RWPE2 (cell line): ENCODE data around the gene GP1BA.

Source experiments
- ATAC-seq: fragments of 200-7000 bp; cut with Tn5 transposase; 3 replicates; pipeline ENCODE4 v1.9.1; 2021; ENCODE audit warnings: low read depth
- DNase-seq: peaks from one replicate; pipeline ENCODE4 v3.0.0-alpha.2; 2020; ENCODE audit warnings: low spot score
- H3K27ac ChIP-seq: fragments of 450-650 bp; 2 replicates; pipeline ENCODE4 v1.5.1; 2017; ENCODE audit warnings: mild to moderate bottlenecking; ENCODE audit not compliant: poor library complexity, severe bottlenecking
- H3K27me3 ChIP-seq: fragments of 250-450 bp; sonication (Bioruptor Pico); 2 replicates; pipeline ENCODE4 v1.5.1; 2021; ENCODE audit warnings: mild to moderate bottlenecking, moderate library complexity; ENCODE audit not compliant: insufficient read depth, poor library complexity, severe bottlenecking
- H3K36me3 ChIP-seq: fragments of 250-450 bp; sonication (Bioruptor Pico); 2 replicates; pipeline ENCODE4 v1.5.1; 2020; ENCODE audit warnings: low read depth, mild to moderate bottlenecking, moderate library complexity
- H3K4me1 ChIP-seq: fragments of 250-450 bp; sonication (Bioruptor Pico); 2 replicates; pipeline ENCODE4 v1.5.1; 2021; ENCODE audit warnings: mild to moderate bottlenecking, moderate library complexity; ENCODE audit not compliant: insufficient read depth, poor library complexity, severe bottlenecking
- H3K4me3 ChIP-seq: fragments of 250-450 bp; sonication (Bioruptor Pico); 2 replicates; pipeline ENCODE4 v1.5.1; 2021; ENCODE audit warnings: mild to moderate bottlenecking, moderate library complexity; ENCODE audit not compliant: severe bottlenecking
- H3K9me3 ChIP-seq: fragments of 250-450 bp; sonication (Bioruptor Pico); 2 replicates; pipeline ENCODE4 v1.5.1; 2021; ENCODE audit warnings: mild to moderate bottlenecking, moderate library complexity; ENCODE audit not compliant: severe bottlenecking
- CTCF ChIP-seq: fragments of 450-650 bp; IDR thresholded peaks from one replicate; pipeline ENCODE4 v1.5.1; 2017; ENCODE audit warnings: mild to moderate bottlenecking, moderate library complexity; ENCODE audit not compliant: poor library complexity, severe bottlenecking

The GP1BA gene

GRCh38 chr17:4937553-4937952, 5.5 kb downstream of the GP1BA start:
- no peaks in the 10 kb centered on the region for H3K27me3 ChIP-seq
- H3K27ac ChIP-seq: no peak overlapping the region
- DNase-seq (no peak), ATAC-seq (no peak)
- TF ChIP-seq CTCF: no peak
- peaks cover 30% of the 10 kb centered on the region for H3K36me3 ChIP-seq
- no peak overlapping the region for H3K4me3 ChIP-seq
- peaks cover 3% of the 10 kb centered on the region for H3K4me1 ChIP-seq
- H3K9me3 ChIP-seq: no peaks in the 10 kb centered on the region

GRCh38 chr17:4938069-4938491, 6.0 kb downstream of the GP1BA start:
- no peak overlapping the region for H3K27ac ChIP-seq
- DNase-seq (no peak), ATAC-seq (no peak)
- no peak overlapping the region for H3K4me3 ChIP-seq
- peaks cover 3% of the 10 kb centered on the region for H3K4me1 ChIP-seq
- TF ChIP-seq CTCF: no peak
- H3K27me3 ChIP-seq: no peaks in the 10 kb centered on the region
- H3K9me3 ChIP-seq: no peaks in the 10 kb centered on the region
- H3K36me3 ChIP-seq: peaks cover 33% of the 10 kb centered on the region

- Histone ChIP-seq H3K27me3 (no peaks in the 10 kb centered on the region), H3K27ac (peak overlapping the region; percentile 99), H3K4me1 (peaks cover 7% of the 10 kb centered on the region), H3K4me3 (peak overlapping the region; percentile 63), H3K9me3 (no peaks in the 10 kb centered on the region), H3K36me3 (peaks cover 41% of the 10 kb centered on the region)
- DNase-seq (no peak), ATAC-seq (no peak)
- no peak for TF ChIP-seq CTCF
Observed at GRCh38 chr17:4938688-4939545, 6.8 kb downstream of the GP1BA start.

- peak overlapping the region; percentile 63 for H3K4me3 ChIP-seq
- peaks cover 12% of the 10 kb centered on the region for H3K4me1 ChIP-seq
- no peak; the same call in 2 of the 3 replicates for ATAC-seq
- no peaks in the 10 kb centered on the region for H3K27me3 ChIP-seq
- H3K36me3 ChIP-seq: peaks cover 44% of the 10 kb centered on the region
- H3K9me3 ChIP-seq: no peaks in the 10 kb centered on the region
- H3K27ac ChIP-seq: peak overlapping the region; percentile 99
- no peak for DNase-seq
- TF ChIP-seq CTCF: no peak
Observed at GRCh38 chr17:4939546-4939795, 7.4 kb downstream of the GP1BA start.
